Left forelimb (tissue), 1 donor: ENCODE data around the gene EVC2.
"Not testable (repeated sequence)": the region's sequence is repeated elsewhere in the genome, so short reads cannot be mapped to it uniquely, and the experiment has no call there.

ENCODE experiments used
- DNase-seq: peaks from one replicate; pipeline ENCODE4 v3.0.0-alpha.2; 2018; ENCODE audit warnings: low spot score

The EVC2 gene

GRCh38 chr4:5619913-5620625, 88.3 kb downstream of the EVC2 start:
- DNase-seq, result no peak

- no peak for DNase-seq
These were observed 90.1 kb downstream of the EVC2 start for GRCh38 chr4:5618051-5618960.

- DNase-seq, result no peak
These were observed 91.9 kb downstream of the EVC2 start for GRCh38 chr4:5616331-5616950.

- DNase-seq, result no peak
These were observed 92.8 kb downstream of the EVC2 start for GRCh38 chr4:5615496-5616075.

GRCh38 chr4:5611750-5612149, 96.6 kb downstream of the EVC2 start:
- no peak for DNase-seq

GRCh38 chr4:5609306-5610007, 98.9 kb downstream of the EVC2 start:
- DNase-seq, result no peak

- DNase-seq, result not testable (repeated sequence)
These were observed 114.5 kb downstream of the EVC2 start for GRCh38 chr4:5593828-5594227.

GRCh38 chr4:5592272-5592671, 116.1 kb downstream of the EVC2 start:
- no peak for DNase-seq

- no peak for DNase-seq
These were observed 118.9 kb downstream of the EVC2 start for GRCh38 chr4:5589495-5589894.

- DNase-seq, result no peak
These were observed 120.3 kb downstream of the EVC2 start for GRCh38 chr4:5588046-5588445.

- no peak for DNase-seq
These were observed 132.4 kb downstream of the EVC2 start for GRCh38 chr4:5575941-5576340.

- DNase-seq, result no peak
These were observed 134.0 kb downstream of the EVC2 start for GRCh38 chr4:5574386-5574785.

GRCh38 chr4:5573965-5574364, 134.4 kb downstream of the EVC2 start:
- DNase-seq, result no peak

- DNase-seq, result no peak
These were observed 135.6 kb downstream of the EVC2 start for GRCh38 chr4:5572751-5573150.

GRCh38 chr4:5572114-5572513, 136.2 kb downstream of the EVC2 start:
- DNase-seq, result no peak

GRCh38 chr4:5571646-5572045, 136.7 kb downstream of the EVC2 start:
- DNase-seq, result no peak

GRCh38 chr4:5569451-5569850, 138.9 kb downstream of the EVC2 start:
- no peak for DNase-seq

- no peak for DNase-seq
These were observed 139.4 kb downstream of the EVC2 start for GRCh38 chr4:5568931-5569330.

- no peak for DNase-seq
These were observed 140.0 kb downstream of the EVC2 start for GRCh38 chr4:5568336-5568735.

- DNase-seq, result no peak
These were observed 141.4 kb downstream of the EVC2 start for GRCh38 chr4:5566991-5567390.

GRCh38 chr4:5566526-5566925, 141.8 kb downstream of the EVC2 start:
- DNase-seq, result no peak

GRCh38 chr4:5563856-5564255, 144.5 kb downstream of the EVC2 start:
- no peak for DNase-seq
